Ramos (cell line): ENCODE measurements around the gene LRP11.
"Not testable (repeated sequence)": the region's sequence is repeated elsewhere in the genome, so short reads cannot be mapped to it uniquely, and the experiment has no call there.

Experiments
- in situ Hi-C: fragments of 300-500 bp; cut with MboI; formaldehyde crosslinking; loops from one replicate; pipeline ENCODE4 v1.14.3; 2022; ENCODE audit warnings: low sequenced_read_pairs; ENCODE audit not compliant: unreplicated experiment

Gene LRP11

GRCh38 chr6:149899486-149899885, 35.3 kb upstream of the LRP11 start:
- in situ Hi-C loops: no loop called here

GRCh38 chr6:149898966-149899365, 34.8 kb upstream of the LRP11 start:
- in situ Hi-C loops: no loop called here

- in situ Hi-C loops: no loop called here
These were observed 33.9 kb upstream of the LRP11 start, which contains the start of gene RAET1E for GRCh38 chr6:149897855-149898744. Gene RAET1E, minus strand, starts transcription at chr6:149898113. Its CDS starts 7,212 bp downstream, at chr6:149890901.

GRCh38 chr6:149897015-149897697, 33.0 kb upstream of the LRP11 start:
- in situ Hi-C loops: no loop called here

GRCh38 chr6:149896491-149896890, 32.3 kb upstream of the LRP11 start:
- in situ Hi-C loops: no loop called here

- in situ Hi-C loops: no loop called here
These were observed 31.7 kb upstream of the LRP11 start for GRCh38 chr6:149895833-149896271.

- in situ Hi-C loops: no loop called here
These were observed 31.0 kb upstream of the LRP11 start for GRCh38 chr6:149895048-149895590.

GRCh38 chr6:149891864-149892263, 27.7 kb upstream of the LRP11 start:
- in situ Hi-C loops: not testable (repeated sequence)

- in situ Hi-C loops: no loop called here
These were observed 27.1 kb upstream of the LRP11 start for GRCh38 chr6:149891259-149891658.

- in situ Hi-C loops: no loop called here
These were observed 26.5 kb upstream of the LRP11 start for GRCh38 chr6:149890629-149891045.

- in situ Hi-C loops: no loop called here
These were observed 25.2 kb upstream of the LRP11 start for GRCh38 chr6:149889326-149889725.

GRCh38 chr6:149888659-149889058, 24.5 kb upstream of the LRP11 start:
- in situ Hi-C loops: no loop called here

GRCh38 chr6:149888093-149888492, 23.9 kb upstream of the LRP11 start:
- in situ Hi-C loops: no loop called here

- in situ Hi-C loops: no loop called here
These were observed 23.2 kb upstream of the LRP11 start for GRCh38 chr6:149887343-149887742.

- in situ Hi-C loops: no loop called here
These were observed 21.7 kb upstream of the LRP11 start for GRCh38 chr6:149885888-149886287.

GRCh38 chr6:149884617-149885016, 20.5 kb upstream of the LRP11 start:
- in situ Hi-C loops: no loop called here

- in situ Hi-C loops: no loop called here
These were observed 20.1 kb upstream of the LRP11 start for GRCh38 chr6:149884215-149884614.

GRCh38 chr6:149881860-149882259, 17.7 kb upstream of the LRP11 start:
- in situ Hi-C loops: no loop called here

- in situ Hi-C loops: no loop called here
These were observed 17.1 kb upstream of the LRP11 start for GRCh38 chr6:149881066-149881766.

- in situ Hi-C loops: no loop called here
These were observed 13.5 kb upstream of the LRP11 start for GRCh38 chr6:149877659-149878058.
